SK-MEL-5 (cell line): ENCODE measurements around the gene CTDNEP1. TPM values are rescaled to one million over a fixed set of nuclear protein-coding genes. Genes with fewer than 3 reads are reported as not detected.

Source experiments
- DNase-seq: peaks from one replicate; pipeline ENCODE4 v3.0.0-alpha.2; 2016; ENCODE audit warnings: low read depth, low spot score
- in situ Hi-C: cut with HindIII; loops from 2 replicates; pipeline ENCODE4 v1.10.0; 2016; ENCODE audit warnings: low sequenced_read_pairs, high pct_unique_total_duplicates, low pct_unique_long_range_greater_than_20kb
- total RNA-seq: library from RNA; depleted of rRNA; stranded (reverse); fragments of >200 nt; shearing (Covaris generic); gene quantifications from 2 replicates; pipeline ENCODE4 v1.2.3, GENCODE V29; 2014

Gene CTDNEP1
- total RNA-seq, 1 experiment from 2014 or later: 26.9 TPM

DNA sequence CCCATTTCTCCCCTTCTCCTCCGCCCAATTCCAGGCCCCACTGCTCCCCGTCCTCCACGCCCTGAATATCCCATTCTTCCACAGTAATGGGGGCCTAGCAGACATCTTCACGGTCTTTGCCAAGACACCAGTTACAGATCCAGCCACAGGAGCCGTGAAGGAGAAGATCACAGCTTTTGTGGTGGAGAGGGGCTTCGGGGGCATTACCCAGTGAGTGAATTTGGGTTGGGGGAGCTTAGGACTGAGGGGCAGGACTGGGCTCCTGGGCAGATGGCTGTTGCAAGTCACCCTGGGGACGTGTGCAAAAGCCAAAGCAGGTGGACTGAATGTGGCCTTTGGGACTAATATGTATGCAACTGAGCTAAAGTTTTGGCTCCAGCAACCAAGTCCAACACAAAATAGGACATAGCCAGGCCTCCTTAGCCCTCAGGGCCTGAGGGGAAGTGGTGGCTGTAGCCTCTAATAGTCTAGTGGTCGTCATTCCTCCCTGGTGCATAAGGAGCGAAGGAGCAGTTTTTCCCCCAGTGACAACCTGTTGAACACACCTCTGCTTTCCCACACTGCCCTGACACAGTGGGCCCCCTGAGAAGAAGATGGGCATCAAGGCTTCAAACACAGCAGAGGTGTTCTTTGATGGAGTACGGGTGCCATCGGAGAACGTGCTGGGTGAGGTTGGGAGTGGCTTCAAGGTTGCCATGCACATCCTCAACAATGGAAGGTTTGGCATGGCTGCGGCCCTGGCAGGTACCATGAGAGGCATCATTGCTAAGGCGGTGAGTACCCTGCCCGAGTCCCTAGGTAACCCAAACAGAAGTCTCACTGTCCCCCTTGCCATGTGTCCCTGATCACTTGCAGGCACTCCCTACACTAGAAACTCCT is 29.2 kb downstream of the CTDNEP1 start:
- in situ Hi-C loops: no loop called here
- no peak for DNase-seq

DNA sequence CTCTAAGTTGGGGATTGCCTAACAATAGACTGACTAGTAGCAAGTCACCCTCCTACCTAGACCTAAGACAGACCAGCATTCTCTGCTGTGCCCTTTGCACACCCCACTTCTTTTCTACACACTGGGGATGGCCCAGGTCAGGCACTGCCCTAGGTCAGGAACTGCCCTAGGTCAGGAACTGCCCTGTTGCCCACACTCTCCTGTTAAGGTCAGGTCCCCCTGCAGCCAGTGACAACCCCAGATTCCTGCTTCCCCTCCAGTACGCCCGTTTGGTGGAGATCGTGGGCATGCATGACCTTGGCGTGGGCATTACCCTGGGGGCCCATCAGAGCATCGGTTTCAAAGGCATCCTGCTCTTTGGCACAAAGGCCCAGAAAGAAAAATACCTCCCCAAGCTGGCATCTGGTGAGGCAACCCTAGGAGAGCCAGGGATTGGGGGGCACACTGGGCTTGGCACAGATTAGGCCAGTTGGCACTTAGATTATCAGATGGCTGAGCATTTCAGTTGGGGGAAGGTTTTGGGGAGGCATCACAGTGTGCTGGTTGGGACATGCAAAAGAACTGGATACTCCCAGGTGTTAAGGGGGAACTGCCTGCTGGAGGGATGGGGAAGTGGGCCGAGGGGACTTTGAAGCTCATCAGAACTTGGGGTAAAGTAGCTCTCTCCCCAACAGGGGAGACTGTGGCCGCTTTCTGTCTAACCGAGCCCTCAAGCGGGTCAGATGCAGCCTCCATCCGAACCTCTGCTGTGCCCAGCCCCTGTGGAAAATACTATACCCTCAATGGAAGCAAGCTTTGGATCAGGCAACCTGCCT is 30.0 kb downstream of the CTDNEP1 start:
- in situ Hi-C loops: no loop called here
- no peak for DNase-seq

DNA sequence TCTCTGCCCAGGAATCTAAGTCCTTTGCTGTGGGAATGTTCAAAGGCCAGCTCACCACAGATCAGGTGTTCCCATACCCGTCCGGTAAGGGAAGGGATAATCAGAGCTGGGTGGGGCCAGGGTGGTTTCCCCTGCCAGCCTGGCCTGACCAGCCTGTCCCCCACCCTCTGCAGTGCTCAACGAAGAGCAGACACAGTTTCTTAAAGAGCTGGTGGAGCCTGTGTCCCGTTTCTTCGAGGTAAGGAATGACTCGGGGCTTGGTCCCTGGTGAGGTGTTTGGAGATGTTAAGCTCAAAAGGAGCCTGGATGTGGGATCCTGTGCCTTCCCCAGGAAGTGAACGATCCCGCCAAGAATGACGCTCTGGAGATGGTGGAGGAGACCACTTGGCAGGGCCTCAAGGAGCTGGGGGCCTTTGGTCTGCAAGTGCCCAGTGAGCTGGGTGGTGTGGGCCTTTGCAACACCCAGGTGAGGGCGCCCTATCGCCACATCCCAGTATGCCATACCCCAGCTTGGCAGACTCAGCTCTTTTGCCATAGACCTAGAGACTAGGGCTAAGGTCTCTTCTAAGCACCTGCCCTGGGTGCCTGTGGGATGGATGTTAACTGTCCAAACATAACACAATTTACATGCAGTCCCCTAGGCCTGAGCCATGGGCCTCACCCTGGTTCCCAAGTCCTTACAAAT is 30.8 kb downstream of the CTDNEP1 start:
- in situ Hi-C loops: no loop called here
- DNase-seq: peak; percentile 87

DNA sequence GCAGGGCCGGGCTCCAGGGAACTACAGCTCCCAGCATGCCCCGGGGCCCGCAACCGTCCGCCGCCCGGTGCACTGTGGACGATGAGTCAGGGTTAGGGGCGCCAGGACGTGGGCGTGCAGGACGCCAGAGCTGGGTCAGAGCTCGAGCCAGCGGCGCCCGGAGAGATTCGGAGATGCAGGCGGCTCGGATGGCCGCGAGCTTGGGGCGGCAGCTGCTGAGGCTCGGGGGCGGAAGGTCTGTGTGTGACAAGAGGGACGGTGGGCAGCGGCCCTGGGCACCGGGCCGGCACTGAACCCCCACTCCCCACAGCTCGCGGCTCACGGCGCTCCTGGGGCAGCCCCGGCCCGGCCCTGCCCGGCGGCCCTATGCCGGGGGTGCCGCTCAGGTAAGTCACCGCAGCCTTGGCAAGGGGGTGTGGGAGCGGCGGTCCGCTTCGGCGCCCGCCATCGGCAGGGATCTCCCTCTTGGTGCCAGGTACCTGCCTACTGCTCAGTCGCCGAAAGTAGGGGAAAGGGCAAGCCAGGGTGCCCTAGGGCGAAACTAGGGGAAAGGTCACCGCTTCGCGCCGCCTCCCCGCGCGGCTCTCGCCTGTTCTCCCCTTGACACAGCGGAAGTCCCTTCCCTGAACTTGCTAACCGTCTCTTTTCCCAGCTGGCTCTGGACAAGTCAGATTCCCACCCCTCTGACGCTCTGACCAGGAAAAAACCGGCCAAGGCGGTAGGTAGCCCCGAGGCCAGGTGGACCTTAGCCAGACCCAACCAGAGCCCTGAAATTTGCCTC is 31.5 kb downstream of the CTDNEP1 start, which contains the start of the genes ACADVL and DLG4:
Gene ACADVL (plus strand): TSS at position 127 of the 781 bp plus-strand sequence. CDS start 47 bp downstream, at position 174.
Gene DLG4 (minus strand): TSS at position 25 of the 781 bp plus-strand sequence.
- DNase-seq: peak; percentile 79
- in situ Hi-C loops: no loop called here

DNA sequence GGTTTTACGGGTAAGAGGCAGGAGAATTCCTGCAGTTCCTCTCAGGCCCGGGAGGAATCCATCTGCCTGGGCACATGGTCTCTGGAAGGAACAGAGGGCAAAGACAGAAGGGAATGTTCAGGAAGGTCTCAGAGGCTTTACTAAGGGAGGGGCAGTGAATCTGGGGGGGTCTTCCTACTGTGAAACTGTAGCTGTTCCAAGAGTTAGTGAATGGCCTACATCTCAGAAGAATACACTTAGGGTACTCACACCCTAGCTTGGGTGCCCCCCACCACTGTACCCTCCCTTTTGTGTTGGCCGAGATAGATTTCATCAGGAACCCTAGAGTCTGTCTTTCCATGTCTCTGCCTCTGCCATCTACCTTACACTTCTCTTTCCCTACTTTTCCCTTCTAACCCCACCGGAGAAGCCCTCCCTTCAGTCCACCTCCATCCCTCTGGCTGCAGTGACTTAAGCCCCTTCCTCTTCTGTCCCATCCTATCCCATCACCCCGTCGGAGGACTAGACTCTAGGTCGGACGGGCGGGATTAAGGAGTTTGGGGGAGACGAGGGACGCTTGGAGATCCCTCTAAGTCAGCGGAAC is 32.2 kb downstream of the CTDNEP1 start:
- in situ Hi-C loops: no loop called here
- DNase-seq: no peak

DNA sequence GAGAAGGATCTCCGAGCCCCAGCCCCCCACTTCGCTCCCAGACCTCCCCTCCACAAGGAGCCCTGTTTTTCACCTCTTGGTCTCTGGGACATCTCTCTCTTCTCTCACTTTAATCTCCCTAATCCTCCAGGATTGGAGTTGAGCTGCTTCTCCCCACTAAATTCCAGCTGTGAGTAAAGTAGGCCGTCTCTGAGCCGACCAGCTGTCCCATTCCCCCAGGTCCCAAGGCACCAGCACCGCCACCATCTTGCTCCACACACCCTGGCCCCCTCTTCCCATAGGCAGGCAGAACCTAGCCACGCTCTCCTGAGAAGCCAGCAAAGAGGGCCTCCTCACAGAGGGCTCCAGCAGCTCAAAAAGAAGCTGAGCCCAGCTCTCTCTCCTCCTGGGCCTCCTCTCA is 32.8 kb downstream of the CTDNEP1 start:
- DNase-seq: no peak
- in situ Hi-C loops: no loop called here

DNA sequence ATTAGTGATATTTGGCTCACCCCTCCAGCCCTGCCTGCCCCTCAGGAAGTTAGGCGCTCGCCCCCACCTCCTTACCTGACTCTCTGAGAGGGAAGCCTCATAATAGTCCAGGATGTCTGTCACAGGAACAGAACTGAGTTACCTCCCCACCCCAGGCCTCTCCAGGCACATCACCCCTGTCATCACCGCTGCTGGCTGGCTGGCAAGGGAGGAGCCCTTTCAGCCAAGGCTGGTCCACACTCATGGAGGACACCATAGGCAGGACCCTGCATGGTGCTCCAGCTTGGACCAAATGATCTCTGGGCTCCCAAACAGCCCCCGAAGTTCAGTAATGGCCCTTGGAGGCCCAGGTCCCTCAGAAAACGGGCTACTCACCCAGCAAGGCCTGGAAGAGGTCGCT is 33.4 kb downstream of the CTDNEP1 start:
- DNase-seq: no peak
- in situ Hi-C loops: no loop called here

DNA sequence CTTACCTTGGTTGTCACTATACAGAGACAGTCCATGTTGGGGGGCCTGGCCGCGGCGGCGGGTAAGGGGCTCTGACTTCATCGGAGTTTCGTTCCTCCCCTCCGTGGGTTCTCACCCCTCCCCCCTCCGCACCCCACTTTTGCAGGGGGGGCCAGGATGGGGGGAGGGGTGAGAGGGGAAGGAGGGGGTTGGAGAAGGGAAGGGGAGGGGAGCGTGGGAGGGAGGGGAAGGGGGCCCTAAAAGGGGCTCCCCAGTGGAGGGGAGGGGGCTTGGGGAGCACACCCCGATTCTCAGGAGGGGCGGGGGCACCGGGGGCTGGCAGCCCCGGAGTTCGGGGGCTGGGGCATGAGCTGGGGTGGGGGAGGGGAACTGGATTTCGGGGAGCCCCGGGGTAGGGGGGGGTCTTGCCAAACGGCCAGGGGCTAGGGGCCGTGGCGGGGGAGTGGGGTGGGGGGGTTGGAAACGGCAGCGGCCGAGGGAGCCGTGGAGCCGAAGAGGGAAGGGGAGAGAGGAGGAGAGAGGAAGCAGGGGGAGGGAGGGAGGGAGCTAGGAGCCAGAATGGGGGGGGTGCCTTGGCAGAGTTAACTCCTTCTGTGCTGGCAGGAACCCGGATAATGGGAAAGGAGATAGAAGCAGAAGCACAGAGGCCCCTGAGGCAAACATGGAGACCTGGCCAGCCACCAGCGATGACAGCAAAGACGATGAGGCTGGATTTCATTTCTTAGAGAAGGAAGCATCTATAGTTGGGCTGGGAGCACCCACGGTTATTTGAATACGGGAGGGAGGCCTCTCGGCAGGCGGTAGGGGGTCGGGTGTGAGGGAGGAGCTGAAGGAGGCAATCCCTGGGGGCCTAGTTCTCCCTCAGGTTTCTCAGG is 34.2 kb downstream of the CTDNEP1 start:
- DNase-seq: peak; percentile 53
- in situ Hi-C loops: no loop called here

DNA sequence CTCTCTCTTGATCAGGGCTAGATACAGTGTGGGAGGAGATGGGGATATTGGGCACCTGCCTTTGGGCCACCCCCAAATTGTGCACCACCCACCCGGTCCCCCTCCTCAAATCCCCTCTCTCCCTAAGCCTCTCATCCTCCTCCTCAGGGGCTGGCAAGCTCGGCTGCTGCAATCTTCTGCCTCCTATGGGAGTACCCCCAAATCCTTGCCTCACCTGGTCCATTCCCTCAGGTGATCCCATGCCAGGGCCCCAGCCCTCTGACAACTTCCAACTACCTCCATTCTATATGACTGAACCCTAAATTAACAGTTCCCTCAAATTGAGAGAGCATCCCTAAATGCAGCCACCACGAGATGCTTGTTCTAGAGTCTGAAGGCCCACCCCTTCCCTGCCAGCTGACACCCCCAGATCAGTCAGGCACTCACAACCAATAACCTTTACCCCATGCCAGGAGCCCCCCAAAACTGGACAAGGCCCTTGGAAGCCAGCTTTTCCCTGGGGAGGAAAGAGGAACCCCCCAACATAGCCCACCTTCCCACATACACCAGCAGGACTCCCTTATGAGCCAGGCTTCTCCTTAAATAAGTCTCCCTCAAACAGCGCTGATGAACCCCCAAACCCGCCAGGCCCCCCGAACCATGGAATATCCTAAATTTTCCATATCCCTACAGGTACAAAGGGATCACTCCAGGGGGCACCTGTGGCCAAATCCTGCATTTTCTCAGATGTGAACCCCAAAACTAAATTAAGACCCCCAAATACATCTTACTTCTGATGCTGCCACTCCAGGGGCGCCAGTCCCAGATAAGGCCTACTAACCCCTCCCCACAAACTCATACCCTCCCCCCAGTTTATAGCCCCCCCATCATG is 35.1 kb downstream of the CTDNEP1 start:
- in situ Hi-C loops: no loop called here
- no peak for DNase-seq

DNA sequence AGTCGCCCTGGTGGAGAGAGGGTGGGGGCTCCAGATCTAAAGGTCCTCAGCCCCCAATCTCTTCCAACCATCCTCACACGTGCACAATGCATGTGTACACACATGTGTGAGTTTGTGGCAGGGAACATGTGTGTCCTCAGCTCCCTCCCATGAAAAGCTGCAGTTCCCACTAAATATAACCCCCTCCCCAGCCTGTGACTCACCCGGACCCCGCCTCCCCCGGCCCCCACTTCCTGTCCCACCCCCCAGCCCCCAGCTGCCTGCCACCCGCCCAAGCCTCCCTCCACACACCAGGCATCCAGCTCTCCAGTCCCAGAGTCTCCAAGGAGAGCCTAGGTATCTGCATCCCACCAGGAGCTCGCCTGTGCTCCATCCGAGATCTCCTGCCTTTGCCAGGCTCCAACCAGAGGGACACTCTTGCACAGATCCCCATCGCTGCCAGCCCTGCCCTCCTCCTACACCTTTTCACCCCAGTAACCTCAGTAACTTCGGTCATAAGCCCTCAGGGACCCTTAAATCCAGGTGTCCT is 35.8 kb downstream of the CTDNEP1 start:
- no peak for DNase-seq
- in situ Hi-C loops: no loop called here

DNA sequence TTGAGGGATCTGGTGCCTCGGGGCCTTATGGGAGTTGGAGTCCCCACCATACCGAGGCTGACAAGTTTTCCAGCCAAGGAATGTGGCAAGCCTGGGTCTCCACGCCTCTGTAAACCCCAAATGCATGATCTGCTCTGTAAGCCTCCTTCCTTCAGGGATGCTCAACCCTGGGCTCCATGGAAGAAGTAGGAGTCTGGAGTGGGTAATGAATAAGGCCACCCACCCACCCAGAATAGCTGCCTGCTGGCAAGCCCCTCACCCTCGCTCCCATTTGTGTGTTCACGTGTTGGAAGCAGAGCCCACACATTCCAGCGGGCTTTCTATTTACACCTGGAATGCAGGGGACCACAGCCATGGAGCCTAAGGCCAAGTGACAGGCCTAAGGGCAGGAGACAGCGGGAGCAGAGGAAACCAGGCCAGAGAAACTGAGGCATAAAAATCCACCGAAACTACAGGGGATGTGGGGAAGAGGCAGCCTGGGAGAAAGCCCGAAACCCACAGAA is 36.3 kb downstream of the CTDNEP1 start:
- in situ Hi-C loops: no loop called here
- DNase-seq: no peak

DNA sequence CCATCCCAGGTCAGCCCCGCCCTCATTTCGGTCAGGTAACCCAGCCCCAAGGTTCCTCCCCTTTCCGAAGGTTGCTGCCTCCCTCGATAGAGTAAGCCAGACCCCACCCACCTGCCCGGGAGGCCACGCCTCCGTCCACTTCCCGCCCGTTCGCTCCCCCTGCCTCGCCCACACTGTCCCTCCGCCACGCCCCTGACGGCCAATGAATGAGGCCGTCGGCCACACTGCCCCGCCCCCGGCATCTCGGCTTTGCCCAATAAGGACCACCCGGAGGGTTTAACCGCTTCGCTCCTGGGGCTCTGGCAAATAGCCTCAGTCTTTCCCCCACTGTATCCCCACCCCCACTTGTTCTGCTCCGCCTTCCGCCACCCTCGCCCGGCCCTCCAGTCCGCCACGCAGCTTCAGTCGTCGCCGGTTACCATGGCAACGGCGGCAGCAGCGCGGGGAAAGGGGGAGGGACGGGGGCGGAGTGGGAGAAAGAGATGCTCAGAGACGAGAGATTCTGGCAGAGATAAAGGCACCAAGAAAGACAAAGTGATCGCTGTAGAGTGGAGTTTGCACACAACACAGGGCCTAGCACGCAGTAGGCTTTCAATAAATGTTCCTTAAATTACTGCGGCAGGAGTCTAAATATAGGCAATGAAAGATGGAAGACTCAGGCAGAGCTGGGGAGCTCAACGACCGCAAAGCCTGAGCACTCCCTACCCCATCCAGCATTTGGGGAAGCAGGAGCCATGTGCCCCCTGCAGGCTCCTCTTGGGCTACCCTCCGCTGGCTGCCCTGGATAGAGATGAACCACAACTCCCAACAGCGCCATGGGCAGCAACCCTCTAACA is 37.0 kb downstream of the CTDNEP1 start:
- peak; percentile 98 for DNase-seq
- in situ Hi-C loops: no loop called here

DNA sequence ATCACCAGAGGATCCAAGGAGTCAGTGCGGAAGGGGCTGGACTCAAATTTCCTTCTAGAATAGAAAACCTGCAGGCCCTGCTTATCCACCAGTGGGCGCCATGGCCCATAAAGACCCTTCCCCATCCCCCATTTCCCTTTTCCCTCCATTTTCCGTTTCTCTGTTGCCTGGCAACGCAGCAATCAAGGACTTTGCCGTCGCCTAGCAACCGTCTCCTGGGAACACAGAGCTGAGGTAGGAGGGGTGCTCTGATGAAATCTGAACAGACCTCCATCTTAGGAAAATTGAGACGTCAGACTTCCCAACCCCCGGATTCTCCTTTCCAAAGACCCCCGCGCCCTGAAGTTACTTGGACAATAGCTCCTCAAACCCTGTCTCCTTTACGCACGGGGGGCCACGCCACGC is 37.6 kb downstream of the CTDNEP1 start:
- in situ Hi-C loops: no loop called here
- peak; percentile 89 for DNase-seq
